HG03196 (cell line): Measurements from ENCODE around the gene FBLN1.
"Not testable (repeated sequence)": the region's sequence is repeated elsewhere in the genome, so short reads cannot be mapped to it uniquely, and the experiment has no call there.

Experiments
- ATAC-seq: cut with Tn5 transposase; IDR thresholded peaks from one replicate; pipeline ENCODE4 v1.9.1; 2021; ENCODE audit not compliant: unreplicated experiment

FBLN1 gene

DNA sequence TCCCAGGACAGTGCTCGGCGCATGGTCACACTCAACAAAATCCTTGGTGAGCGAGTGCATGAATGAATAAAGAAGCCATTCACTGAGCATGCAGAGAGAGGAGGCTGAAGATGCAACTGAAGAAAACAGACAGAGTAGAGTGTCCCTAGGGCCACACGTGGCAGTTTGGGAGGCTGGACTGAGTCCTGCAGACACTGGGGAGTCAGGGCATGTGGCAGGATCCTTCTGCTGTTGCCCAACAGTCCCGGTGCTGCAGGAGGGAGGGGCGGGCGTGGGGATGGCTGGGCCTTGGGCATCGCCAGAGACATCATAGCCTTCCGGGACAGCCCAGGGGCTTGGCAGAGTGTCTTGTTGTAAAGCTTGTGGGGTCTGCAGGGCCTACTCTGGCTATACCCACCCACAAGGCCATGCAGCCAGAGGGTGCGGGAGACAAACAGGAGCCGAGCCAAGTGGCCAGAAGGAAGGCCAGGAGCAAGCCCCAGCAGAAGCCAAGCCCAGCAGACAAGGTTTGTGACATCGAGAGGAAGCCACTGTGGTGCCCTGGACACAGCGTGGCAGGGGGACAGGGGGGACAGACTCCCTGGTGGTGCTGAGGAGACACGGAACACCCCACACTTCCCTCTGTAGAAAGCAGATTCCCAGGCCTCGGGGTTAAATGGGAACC is 26.7 kb upstream of the FBLN1 start:
- no peak for ATAC-seq

DNA sequence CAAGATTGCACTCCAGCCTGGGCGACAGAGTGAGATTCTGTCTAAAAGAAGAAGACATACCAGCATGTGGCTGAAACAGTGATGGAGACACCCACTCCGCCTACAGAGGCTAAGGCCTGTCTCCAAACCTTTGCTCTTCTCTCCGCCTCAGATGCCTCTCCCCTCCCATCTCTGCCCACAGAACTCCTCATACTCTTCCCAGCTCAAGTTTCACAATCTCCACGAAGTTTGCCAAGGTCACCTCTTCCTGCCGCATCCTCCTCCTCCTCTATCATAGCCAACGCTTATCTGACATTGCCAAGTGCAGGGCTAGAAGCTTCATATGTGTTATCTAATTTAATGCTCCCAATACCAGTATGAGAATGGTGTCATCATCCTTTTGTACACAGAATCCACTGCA is 25.9 kb upstream of the FBLN1 start:
- no peak for ATAC-seq

DNA sequence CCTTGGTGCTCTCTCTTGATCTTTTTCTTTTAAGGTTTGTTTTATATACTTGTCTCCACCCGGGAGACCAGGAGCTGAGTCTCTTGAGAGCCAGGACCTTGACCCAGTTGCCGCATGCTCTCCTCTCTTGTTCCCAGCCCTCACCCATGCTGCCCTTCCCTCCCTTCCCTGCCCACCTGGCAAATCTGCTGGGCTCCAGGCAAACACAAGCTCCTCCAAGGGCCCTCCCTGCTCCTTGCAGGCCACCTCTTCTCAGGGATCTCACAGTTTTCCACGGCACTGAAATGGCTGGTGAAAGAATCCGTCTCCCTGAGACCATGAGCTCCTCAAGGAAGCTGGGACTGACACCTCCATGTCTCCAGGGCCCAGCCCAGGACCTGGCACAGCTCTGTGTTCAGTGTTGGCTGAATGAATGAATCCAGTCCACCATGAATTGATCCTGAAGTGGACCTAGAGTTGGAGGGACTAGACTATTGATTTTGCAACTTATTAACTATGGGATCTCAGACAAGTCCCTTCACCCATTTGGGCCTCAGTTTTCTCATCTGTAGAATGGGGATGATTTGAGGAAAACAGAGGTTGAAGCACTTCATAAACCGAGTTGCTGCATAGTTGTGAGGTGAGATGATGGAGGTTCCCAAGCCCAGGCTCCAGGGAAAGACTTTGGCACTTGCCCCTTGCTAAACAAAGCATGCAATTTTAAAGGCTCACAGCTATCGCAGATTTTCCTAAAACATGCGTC is 25.1 kb upstream of the FBLN1 start:
- ATAC-seq, result no peak

DNA sequence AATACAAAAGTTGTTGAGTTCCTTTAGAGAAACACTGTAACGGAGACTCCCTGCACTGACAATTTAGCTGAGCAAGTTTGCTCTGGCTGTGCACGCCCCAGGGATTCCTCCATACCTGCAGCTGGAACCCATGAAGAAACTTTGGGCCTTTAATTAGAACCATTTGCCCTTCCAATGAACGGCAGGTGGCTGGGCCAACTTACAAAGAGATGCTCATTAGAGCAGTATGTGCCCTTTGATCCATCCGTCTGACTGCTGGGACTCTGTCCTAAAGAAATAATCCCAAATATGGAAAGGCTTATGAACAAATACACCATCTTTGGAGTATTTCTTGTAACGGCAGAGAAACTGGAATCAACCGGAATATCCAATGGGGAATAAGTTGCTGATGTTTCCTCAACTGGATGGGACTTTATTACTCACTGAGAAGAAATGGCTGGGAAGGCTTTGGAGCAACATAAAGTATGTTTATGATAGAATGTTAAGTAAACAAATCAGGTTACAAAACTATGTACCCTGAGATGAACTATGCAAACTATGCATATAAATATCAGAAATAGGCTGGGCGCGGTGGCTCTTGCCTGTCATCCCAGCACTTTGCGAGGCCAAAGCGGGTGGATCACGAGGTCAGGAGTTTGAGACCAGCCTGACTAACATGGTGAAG is 24.4 kb upstream of the FBLN1 start:
- no peak for ATAC-seq

DNA sequence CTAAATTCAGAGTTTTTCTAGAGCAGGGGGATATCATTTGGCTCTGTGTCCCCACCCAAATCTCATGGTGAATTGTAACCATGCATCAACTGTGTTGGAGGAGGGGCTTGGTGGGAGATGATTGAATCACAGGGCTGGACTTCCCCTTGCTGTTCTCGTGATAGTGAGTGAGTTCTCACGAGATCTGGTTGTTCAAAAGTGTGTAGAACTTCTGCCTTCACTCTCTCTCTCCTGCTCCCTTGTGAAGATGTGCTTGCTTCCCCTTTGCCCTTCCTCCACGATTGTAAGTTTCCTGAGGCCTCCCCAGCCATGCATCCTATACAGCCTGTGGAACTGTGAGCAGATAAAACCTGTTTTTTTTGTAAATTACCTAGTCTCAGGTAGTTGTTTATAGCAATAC is 22.0 kb upstream of the FBLN1 start:
- ATAC-seq, result no peak

DNA sequence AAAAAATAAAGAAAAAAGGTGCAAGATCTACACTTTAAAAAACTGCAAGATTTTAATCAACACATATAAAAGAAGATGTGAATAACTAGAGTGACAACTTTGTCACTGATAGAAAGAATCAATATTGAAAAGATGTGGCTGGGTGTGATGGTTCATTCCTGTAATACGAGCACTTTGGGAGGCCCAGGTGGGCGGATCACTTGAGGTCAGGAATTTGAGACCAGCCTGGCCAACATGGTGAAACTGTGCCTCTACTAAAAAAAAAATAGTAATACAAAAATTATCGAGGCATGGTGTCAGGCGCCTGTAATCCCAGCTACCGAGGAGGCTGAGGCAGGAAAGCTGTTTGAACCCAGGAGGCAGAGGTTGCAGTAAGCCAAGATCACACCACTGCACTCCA is 21.0 kb upstream of the FBLN1 start:
- ATAC-seq, result no peak

DNA sequence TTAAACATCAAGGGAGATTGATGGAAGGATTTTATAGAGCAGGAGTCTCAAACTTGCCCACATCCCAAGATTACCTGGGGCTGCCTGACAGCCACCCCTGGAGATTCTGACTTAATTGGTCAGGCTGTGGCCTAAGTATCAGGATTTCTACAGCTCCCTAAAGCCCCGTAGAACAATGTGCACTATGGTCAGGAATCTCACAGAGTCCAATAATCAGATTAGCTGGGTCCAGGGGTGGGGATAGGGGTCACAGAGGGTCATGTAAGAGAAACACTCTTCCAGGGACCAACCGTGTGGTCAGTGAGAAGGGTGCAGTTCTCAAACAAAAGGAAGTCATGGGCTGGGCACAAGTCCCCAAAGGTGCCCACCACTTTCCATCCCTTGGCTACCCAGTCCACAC is 20.5 kb upstream of the FBLN1 start:
- ATAC-seq, result no peak

DNA sequence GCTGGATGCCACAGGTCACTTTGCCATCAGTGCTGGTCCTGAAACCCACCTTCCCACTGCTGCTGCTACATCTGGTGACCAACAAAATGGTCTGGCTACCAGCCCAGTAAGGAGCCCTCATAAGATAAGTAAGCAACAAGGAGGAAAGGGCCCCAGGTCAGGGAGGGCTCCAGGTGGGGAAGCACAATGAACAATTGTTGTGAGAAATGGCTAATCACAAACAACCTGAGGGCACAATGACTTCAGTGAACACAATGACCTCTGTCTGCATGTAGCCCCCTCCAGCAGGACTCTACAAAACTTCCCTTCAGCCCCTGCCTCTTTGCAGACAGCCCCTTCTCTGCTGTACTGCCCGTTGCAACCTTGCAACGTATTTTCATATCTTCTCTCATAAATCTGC is 19.4 kb upstream of the FBLN1 start:
- no peak for ATAC-seq

DNA sequence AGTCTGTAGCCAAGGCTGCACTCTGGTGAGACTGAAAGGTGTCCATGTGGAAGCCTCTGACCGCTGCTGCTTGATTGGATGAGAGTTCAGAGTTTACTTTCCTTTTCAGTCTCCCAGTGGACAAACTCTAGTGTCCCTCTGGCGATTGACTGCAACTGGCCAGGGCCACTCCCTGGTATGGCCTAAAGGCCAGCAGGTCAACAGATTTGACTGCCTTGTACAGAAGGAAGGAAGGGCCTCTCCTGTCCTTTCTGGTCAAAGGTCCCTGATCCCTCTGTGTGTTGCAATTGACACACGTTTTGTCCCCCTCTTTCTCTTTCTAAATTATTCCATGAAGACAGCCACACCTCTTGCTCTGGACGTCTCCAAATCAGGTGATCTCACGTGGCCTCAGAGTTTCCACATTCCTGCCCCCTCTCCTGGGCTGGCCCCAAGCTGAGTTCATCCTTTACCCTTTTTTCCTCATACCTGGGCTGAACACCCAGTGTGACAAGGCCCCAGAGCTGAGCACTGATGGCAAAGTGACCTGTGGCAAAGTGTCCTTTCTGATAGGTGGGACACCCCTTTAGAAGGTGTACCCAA is 18.7 kb upstream of the FBLN1 start:
- no peak for ATAC-seq

DNA sequence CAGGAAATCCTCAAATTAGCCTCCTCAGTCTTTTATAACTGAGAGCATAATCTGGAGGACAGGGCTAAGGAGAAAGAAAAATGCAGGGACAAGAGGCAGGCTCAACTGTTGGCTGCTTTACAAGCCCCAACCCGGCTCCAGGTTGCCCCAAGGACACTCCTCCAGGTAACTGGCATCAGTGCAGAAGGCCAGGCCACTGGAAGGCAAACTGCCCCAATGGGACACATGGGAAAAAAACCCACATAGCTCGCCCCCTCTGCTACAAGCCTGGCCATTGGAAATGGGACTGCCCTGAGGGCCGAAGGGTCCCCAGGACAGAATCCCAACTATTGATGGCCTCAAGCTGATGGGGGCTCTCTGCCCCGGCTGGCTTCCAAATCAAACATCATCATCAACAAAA is 17.9 kb upstream of the FBLN1 start:
- no peak for ATAC-seq

DNA sequence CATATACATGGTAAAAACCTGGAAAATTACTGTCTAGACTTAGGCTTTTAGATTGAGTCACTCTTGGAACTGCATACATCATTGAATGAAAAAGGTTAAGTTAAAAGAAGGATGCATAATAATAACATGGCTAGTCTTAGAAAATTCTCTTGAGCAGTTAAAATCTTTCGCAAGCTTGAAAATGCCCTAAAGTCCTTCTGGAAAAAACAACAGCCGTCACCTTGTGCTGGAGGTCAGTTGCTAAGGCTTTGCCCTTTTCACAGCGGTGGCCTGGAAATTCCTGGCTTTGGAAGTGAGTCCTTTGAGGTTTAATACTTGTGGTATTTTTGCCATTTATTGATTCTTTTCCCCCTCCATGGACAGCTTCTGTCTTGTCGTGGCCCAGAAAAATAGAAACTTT is 17.4 kb upstream of the FBLN1 start:
- no peak for ATAC-seq

DNA sequence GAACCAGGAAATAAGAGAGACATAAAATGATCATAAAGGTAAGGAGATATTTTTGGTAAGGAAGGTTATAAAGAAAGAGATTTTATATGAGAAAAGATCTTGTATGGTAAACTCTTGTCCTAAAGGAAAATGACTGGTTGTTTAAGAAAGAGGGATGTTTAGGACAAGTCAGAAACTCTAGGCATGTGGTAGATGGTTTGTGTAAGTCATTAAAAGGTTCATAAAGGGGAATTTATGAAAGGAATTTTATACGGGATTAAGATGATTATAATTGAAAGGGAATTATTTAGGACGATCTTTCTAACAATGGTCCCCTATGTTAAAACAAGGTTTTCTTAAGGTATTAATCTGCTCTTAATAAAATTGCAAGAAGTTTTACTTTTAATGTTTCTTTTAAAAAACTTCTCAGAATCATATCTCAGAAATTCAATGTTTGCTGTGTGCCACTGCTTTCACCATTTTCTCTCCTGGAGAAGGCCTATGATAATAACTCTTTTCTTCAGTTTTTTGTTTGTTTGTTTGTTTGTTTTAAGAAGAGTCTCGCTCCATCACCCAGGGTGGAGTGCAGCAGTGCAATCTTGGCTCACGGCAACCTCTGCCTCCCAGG is 13.8 kb upstream of the FBLN1 start:
- ATAC-seq, result no peak

DNA sequence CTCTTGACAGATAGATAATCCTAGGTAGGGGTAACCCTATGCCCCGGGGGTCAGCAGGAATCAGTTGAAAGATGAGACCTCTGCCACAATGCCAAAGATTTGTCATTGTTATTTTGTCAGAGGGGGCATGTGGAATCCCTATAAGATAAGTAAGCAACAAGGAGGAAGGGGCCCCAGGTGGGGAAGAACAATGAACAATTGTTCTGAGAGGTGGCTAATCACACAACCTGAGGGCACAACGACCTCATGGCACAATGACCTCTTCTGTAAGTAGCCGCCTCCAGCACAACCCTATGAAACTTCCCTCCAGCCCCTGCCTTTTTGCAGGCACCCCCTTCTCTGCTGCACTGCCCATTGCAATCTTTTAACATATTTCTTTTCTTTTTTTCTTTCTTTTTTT is 11.8 kb upstream of the FBLN1 start:
- no peak for ATAC-seq

DNA sequence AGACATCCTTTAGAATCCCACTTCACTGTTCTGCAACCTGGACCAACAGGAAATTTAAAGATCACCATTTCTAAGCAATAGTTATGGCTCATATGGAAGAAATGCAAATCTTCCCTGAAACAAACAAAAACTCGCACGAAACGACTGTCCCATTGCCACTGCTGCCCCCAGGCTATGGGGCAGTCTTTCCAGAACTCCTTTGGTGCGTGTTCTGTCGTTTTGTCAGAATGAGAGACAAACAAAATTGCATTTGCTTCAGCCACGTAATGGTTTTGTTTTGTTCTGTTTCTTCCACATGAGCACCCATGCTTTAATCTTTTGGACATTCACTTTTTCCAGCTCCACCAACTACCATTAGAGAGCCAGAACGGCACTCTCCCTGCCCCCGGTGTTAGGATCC is 10.8 kb upstream of the FBLN1 start:
- ATAC-seq, result no peak

DNA sequence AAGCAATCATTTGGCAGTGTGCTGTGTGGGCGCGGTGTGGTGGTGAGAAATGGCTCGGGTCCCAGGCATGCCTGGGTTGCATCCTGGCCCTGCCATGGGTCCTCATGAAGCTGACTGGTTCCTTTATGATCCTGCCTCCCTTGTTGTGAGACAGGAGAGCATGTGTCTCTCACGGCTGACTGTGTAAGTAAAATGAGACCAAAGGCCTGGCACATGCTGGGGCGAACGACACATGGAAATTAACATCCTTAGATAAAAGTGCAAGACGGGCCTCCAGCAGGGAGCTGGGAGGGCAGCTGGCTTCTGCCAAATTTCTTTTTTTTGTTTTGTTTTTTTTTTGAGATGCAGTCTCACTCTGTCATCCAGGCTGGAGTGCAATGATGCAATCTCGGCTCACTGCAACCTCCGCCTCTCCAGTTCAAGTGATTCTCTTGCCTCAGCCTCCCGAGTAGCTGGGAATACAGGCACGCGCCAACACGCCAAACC is 9.4 kb upstream of the FBLN1 start:
- ATAC-seq, result no peak

DNA sequence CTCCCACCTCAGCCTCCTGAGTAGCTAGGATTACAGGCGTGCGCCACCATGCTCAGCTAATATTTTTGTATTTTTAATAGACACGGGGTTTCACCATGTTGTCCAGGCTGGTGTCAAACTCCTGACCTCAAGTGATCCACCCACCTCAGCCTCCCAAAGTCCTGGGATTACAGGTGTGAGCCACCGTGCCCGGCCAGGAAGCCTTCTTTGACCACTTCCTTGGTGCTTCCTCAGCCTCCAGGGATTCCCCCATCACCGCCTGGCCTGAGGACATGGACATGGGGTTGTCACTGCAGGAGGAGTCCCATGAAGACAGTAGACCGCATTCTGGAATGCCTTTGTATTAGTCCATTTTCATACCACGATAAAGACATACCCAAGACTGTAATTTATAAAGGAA is 8.4 kb upstream of the FBLN1 start:
- ATAC-seq, result not testable (repeated sequence)

DNA sequence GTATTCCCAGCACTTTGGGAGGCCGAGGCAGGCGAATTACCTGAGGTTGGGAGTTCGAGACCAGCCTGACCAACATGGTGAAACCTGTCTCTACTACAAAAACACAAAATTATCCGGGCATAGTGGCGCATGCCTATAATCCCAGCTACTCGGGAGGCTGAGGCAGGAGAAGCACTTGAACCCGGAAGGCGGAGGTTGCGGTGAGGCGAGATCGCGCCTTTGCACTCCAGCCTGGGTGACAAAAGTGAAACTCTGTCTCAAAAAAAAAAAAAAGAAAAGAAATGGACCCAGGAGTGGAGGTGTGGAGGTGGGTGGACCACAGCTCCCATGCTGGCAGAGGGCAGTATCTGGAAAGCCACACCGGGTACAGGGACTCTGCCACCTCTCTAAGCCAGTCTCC is 7.1 kb upstream of the FBLN1 start:
- not testable (repeated sequence) for ATAC-seq

DNA sequence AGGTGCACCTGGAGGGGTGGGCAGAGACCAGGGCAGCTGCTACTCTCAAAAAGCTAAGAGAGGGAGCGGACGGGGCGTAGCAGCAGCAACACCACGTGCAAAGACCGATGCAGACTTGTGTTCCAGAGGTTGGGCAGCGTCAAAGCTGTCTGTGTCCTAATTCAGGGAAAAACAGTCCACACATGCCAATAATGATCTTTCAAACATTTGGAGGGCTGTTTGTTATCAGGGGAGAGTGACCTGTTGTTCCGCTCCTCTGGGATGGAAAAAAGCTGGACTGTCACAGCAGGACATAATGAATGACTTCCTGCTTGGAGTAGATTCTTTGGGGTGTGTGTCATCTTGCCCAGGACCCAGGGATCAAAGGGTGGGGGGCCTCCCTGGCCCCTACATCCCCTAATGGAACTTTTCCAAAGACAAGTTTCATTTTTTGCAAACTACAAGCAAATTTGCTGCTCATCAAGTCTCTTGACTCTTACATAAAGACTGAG is 6.2 kb upstream of the FBLN1 start:
- no peak for ATAC-seq

DNA sequence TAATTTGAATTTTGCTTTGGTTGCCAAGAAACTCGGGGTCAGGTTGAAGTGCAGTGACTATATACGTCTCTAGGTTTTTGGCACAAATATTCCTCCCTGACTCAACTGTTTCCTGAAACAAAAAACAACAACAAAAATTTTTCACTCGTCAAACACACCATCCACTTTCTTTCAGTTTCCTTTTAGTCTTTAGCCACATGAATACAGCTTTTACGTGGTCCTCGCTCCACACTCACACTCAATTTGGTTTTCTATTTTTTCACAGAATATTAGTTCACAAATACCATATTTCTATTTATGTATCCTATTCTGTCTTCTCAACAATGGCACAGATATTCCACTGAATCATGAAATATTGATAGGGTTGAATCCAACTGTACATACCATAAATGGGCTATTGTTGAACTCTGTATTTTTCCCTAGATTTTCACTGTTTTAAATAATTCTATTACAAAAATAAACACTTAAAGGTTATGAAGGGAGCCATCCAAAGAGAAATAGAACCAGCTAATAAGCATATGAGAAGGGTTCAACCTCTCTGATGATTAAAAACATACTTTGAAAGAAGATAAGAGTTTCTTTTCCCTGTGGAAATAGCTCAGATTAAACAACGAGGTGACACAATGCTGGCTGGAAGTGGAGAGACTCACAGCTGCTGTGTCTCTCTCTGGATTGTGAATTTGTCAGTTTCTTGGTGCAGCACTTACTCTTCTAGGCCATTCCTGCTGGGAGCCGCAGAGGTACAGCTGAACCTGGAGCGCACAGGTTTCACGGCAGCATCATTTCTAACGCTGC is 5.1 kb upstream of the FBLN1 start:
- no peak for ATAC-seq

DNA sequence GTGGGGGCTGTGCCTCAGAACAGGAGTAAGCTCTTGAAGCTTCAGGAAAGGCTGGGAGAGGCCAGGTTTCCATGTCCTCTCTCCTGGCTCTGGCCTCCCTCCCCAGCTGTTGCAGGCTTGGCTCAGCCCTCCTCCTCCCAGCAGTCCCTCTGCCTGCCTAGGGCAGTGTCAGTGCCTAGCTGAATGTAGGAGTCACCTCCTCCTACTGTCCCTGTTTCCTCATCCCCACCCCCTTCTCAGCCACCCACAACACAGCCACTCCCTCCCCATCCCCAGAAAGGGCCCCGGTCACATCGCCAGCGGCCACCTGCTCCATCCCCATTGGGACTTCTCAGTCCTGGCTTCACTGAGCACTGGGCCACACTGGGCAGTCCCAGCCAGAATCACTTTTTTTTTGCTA is 2.9 kb upstream of the FBLN1 start:
- ATAC-seq, result no peak
